ENCODE data around the gene RASAL2. TPM values are rescaled to one million over a fixed set of nuclear protein-coding genes. Genes with fewer than 3 reads are reported as not detected.

Gene RASAL2
- total RNA-seq, 2 donors from 2014 or later = 9.9 to 20.4 TPM

GRCh38 chr1:178160736-178161475 is 67.0 kb downstream of the RASAL2 start:
- DNase-seq (no peak), ATAC-seq (no peak)
- intact Hi-C loops (cut with DNase I) = no loop called here
- Histone ChIP-seq H3K27me3 (no peaks in the 10 kb centered on the region), H3K36me3 (replicated peaks in 1 of 2; ENCODE audit: insufficient read depth in 1 of 2, low read depth in 2 of 2) (no peaks in the 10 kb centered on the region), H3K4me1 (no peaks in the 10 kb centered on the region), H3K9me3 (no peaks in the 10 kb centered on the region), H3K4me3 (no peak overlapping the region), H3K27ac (no peak overlapping the region)
- 65 to 88% methylated on average over 6 of the region's 6 CpGs for WGBS, 2 donors
- no peak for TF ChIP-seq CTCF (IDR thresholded peaks at IDR 0.05)
- no peak for TF ChIP-seq POLR2A (IDR thresholded peaks at IDR 0.05)

GRCh38 chr1:178161516-178161915 is 67.6 kb downstream of the RASAL2 start:
- no peak overlapping the region for H3K27ac ChIP-seq
- DNase-seq (no peak), ATAC-seq (no peak)
- no peak overlapping the region for H3K4me3 ChIP-seq
- H3K27me3 ChIP-seq = no peaks in the 10 kb centered on the region
- TF ChIP-seq POLR2A (IDR thresholded peaks at IDR 0.05) = no peak
- no peak for TF ChIP-seq CTCF (IDR thresholded peaks at IDR 0.05)
- WGBS, 2 donors = 53 to 59% methylated on average over 2 of the region's 2 CpGs
- H3K4me1 ChIP-seq = no peaks in the 10 kb centered on the region
- no peaks in the 10 kb centered on the region for H3K9me3 ChIP-seq
- intact Hi-C loops (cut with DNase I) = no loop called here
- no peaks in the 10 kb centered on the region for H3K36me3 ChIP-seq (replicated peaks in 1 of 2; ENCODE audit: insufficient read depth in 1 of 2, low read depth in 2 of 2)

- Histone ChIP-seq H3K4me3 (no peak overlapping the region), H3K9me3 (no peaks in the 10 kb centered on the region), H3K27ac (no peak overlapping the region), H3K4me1 (no peaks in the 10 kb centered on the region), H3K36me3 (replicated peaks in 1 of 2; ENCODE audit: insufficient read depth in 1 of 2, low read depth in 2 of 2) (no peaks in the 10 kb centered on the region), H3K27me3 (no peaks in the 10 kb centered on the region)
- 86 to 94% methylated on average over 1 of the region's 1 CpG for WGBS, 2 donors
- intact Hi-C loops (cut with DNase I) = no loop called here
- ATAC-seq = no peak
- DNase-seq = no peak
- no peak for TF ChIP-seq POLR2A (IDR thresholded peaks at IDR 0.05)
- TF ChIP-seq CTCF (IDR thresholded peaks at IDR 0.05) = no peak
Measured at GRCh38 chr1:178165196-178165595, 71.3 kb downstream of the RASAL2 start.

- Histone ChIP-seq H3K27ac (no peak overlapping the region), H3K27me3 (no peaks in the 10 kb centered on the region), H3K4me3 (no peak overlapping the region), H3K4me1 (no peaks in the 10 kb centered on the region), H3K9me3 (no peaks in the 10 kb centered on the region), H3K36me3 (replicated peaks in 1 of 2; ENCODE audit: insufficient read depth in 1 of 2, low read depth in 2 of 2) (no peaks in the 10 kb centered on the region)
- intact Hi-C loops (cut with DNase I) = no loop called here
- DNase-seq = no peak
- TF ChIP-seq CTCF (IDR thresholded peaks at IDR 0.05) (no peak), POLR2A (IDR thresholded peaks at IDR 0.05) (no peak)
- ATAC-seq = no peak
- 38 to 39% methylated on average over 1 of the region's 1 CpG for WGBS, 2 donors
Measured at GRCh38 chr1:178166429-178167024, 72.6 kb downstream of the RASAL2 start.

GRCh38 chr1:178168536-178168935 is 74.6 kb downstream of the RASAL2 start:
- Histone ChIP-seq H3K9me3 (no peaks in the 10 kb centered on the region), H3K36me3 (replicated peaks in 1 of 2; ENCODE audit: insufficient read depth in 1 of 2, low read depth in 2 of 2) (no peaks in the 10 kb centered on the region), H3K27me3 (no peaks in the 10 kb centered on the region), H3K4me1 (no peaks in the 10 kb centered on the region), H3K4me3 (no peak overlapping the region), H3K27ac (no peak overlapping the region)
- ATAC-seq = no peak
- WGBS, 2 donors = 87 to 94% methylated on average over 2 of the region's 2 CpGs
- intact Hi-C loops (cut with DNase I) = no loop called here
- TF ChIP-seq CTCF (IDR thresholded peaks at IDR 0.05) (no peak), POLR2A (IDR thresholded peaks at IDR 0.05) (no peak)
- no peak for DNase-seq
